IMR-90 (cell line): ENCODE results near the gene PIK3C3.

Source experiments
- CEBPB ChIP-seq: IDR thresholded peaks from 2 replicates; pipeline ENCODE4 v1.6.1; 2012; ENCODE audit warnings: low read depth, low read length, improper control_type of control experiment
- CHD1 ChIP-seq: IDR thresholded peaks from 2 replicates; pipeline ENCODE4 v1.6.1; 2012; ENCODE audit warnings: low read depth, low read length, improper control_type of control experiment
- CTCF ChIP-seq: conservative IDR thresholded peaks from 2 replicates; pipeline ENCODE4 v1.5.1; 2012; ENCODE audit warnings: mild to moderate bottlenecking, low read depth, low read length, improper control_type of control experiment
- FOS ChIP-seq: fragments of 150-350 bp; IDR thresholded peaks from 2 replicates; pipeline ENCODE4 v1.6.1; 2016; ENCODE audit warnings: low read depth, low read length
- MAFK ChIP-seq: IDR thresholded peaks from 2 replicates; pipeline ENCODE4 v1.6.1; 2012; ENCODE audit warnings: low read depth, low read length, improper control_type of control experiment
- MAZ ChIP-seq: IDR thresholded peaks from 2 replicates; pipeline ENCODE4 v1.6.1; 2012; ENCODE audit warnings: low read depth, mild to moderate bottlenecking, low read length, improper control_type of control experiment, moderate library complexity, borderline replicate concordance
- POLR2A ChIP-seq: IDR thresholded peaks from 2 replicates; pipeline ENCODE4 v1.6.1; 2012; ENCODE audit warnings: mild to moderate bottlenecking, low read depth, low read length
- RAD21 ChIP-seq: IDR thresholded peaks from 2 replicates; pipeline ENCODE4 v1.6.1; 2012; ENCODE audit warnings: low read length, improper control_type of control experiment
- RCOR1 ChIP-seq: IDR thresholded peaks from 2 replicates; pipeline ENCODE4 v1.6.1; 2012; ENCODE audit warnings: mild to moderate bottlenecking, low read length, improper control_type of control experiment; ENCODE audit not compliant: insufficient replicate concordance
- RFX5 ChIP-seq: IDR thresholded peaks from 2 replicates; pipeline ENCODE4 v1.8.0; 2012; ENCODE audit warnings: low read depth, mild to moderate bottlenecking, low read length, moderate library complexity
- SMC3 ChIP-seq: fragments of 150-350 bp; IDR thresholded peaks from 2 replicates; pipeline ENCODE4 v1.6.1; 2016; ENCODE audit warnings: low read depth, mild to moderate bottlenecking, antibody characterized with exemption, low read length, moderate library complexity
- TF ChIP-seq, protein P1 (sequence below): fragments of 150-350 bp; IDR thresholded peaks from 2 replicates; pipeline ENCODE4 v1.6.1; 2017; ENCODE audit warnings: mild to moderate bottlenecking, antibody characterized with exemption, low read length, low read depth
- TF ChIP-seq, protein P2 (sequence below): fragments of 150-350 bp; IDR thresholded peaks from 2 replicates; pipeline ENCODE4 v1.6.1; 2016; ENCODE audit warnings: low read depth, mild to moderate bottlenecking, low read length, moderate library complexity, borderline replicate concordance

GRCh38 chr18:41933778-41934177, 21.3 kb upstream of the PIK3C3 start:
- TF ChIP-seq CHD1 (no peak), CTCF (no peak), POLR2A (no peak), RAD21 (no peak), FOS (no peak), MAZ (no peak), MAFK (no peak), RFX5 (no peak), CEBPB (no peak), SMC3 (no peak), RCOR1 (no peak)
- TF ChIP-seq, protein P1, sequence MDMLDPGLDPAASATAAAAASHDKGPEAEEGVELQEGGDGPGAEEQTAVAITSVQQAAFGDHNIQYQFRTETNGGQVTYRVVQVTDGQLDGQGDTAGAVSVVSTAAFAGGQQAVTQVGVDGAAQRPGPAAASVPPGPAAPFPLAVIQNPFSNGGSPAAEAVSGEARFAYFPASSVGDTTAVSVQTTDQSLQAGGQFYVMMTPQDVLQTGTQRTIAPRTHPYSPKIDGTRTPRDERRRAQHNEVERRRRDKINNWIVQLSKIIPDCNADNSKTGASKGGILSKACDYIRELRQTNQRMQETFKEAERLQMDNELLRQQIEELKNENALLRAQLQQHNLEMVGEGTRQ, result no peak
- TF ChIP-seq, protein P2, sequence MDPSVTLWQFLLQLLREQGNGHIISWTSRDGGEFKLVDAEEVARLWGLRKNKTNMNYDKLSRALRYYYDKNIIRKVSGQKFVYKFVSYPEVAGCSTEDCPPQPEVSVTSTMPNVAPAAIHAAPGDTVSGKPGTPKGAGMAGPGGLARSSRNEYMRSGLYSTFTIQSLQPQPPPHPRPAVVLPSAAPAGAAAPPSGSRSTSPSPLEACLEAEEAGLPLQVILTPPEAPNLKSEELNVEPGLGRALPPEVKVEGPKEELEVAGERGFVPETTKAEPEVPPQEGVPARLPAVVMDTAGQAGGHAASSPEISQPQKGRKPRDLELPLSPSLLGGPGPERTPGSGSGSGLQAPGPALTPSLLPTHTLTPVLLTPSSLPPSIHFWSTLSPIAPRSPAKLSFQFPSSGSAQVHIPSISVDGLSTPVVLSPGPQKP, result no peak
